HepG2 (cell line): ENCODE data around the gene ANKLE1. TPM values are rescaled to one million over a fixed set of nuclear protein-coding genes. Genes with fewer than 3 reads are reported as not detected.

Source experiments
- HOXD1 ChIP-seq: sonication (generic); formaldehyde crosslinking; IDR thresholded peaks from 2 replicates; pipeline ENCODE4 v1.5.0; 2020; ENCODE audit warnings: missing genetic modification reagents
- MEIS1 ChIP-seq: sonication (generic); formaldehyde crosslinking; IDR thresholded peaks from 2 replicates; pipeline ENCODE4 v1.9.0; 2021; ENCODE audit warnings: mild to moderate bottlenecking, missing genetic modification reagents, moderate library complexity, borderline replicate concordance
- NONO ChIP-seq, 2 experiments: fragments of 450-650 bp in 1 of 2; sonication (generic) in 1 of 2; formaldehyde crosslinking in 1 of 2; IDR thresholded peaks in 1 of 2; conservative IDR thresholded peaks in 1 of 2; 2 replicates each; pipeline versions ENCODE4 v1.6.1 to v1.8.0; 2017 to 2022; ENCODE audit warnings: mild to moderate bottlenecking in 1 of 2, missing genetic modification reagents in 1 of 2, moderate library complexity in 1 of 2
- SAP130 ChIP-seq: IDR thresholded peaks from 2 replicates; pipeline ENCODE4 v1.6.1; 2016; ENCODE audit warnings: low read depth
- SMARCE1 ChIP-seq: fragments of 450-650 bp; IDR thresholded peaks from 2 replicates; pipeline ENCODE4 v1.6.1; 2017; ENCODE audit warnings: borderline replicate concordance
- SNAPC2 ChIP-seq: sonication (generic); formaldehyde crosslinking; IDR thresholded peaks from 2 replicates; pipeline ENCODE4 v1.8.1; 2022; ENCODE audit warnings: mild to moderate bottlenecking, missing genetic modification reagents
- SPEN ChIP-seq: sonication (generic); formaldehyde crosslinking; IDR thresholded peaks from 2 replicates; pipeline ENCODE4 v1.5.1; 2020; ENCODE audit warnings: low read depth, mild to moderate bottlenecking, missing genetic modification reagents
- U2AF2 ChIP-seq: fragments of 200-400 bp; formaldehyde crosslinking; IDR thresholded peaks from 2 replicates; pipeline ENCODE4 v1.6.1; 2017; ENCODE audit warnings: low read depth, mild to moderate bottlenecking, low read length
- ZC3H4 ChIP-seq: sonication (generic); formaldehyde crosslinking; IDR thresholded peaks from 2 replicates; pipeline ENCODE4 v1.4.0; 2020; ENCODE audit warnings: missing genetic modification reagents, borderline replicate concordance
- ZFP1 ChIP-seq: IDR thresholded peaks from 2 replicates; pipeline ENCODE4 v1.6.1; 2016
- ZFP36 ChIP-seq: fragments of 150-350 bp; IDR thresholded peaks from 2 replicates; pipeline ENCODE4 v1.6.1; 2018; ENCODE audit warnings: borderline replicate concordance, low read length, low read depth; ENCODE audit not compliant: partially characterized antibody
- ZHX2 ChIP-seq, 2 experiments: sonication (generic) in 1 of 2; formaldehyde crosslinking in 1 of 2; IDR thresholded peaks; 2 replicates each; pipeline versions ENCODE4 v1.6.1 to v1.9.0; 2014 to 2022; ENCODE audit warnings: antibody characterized with exemption in 1 of 2, borderline replicate concordance in 1 of 2, inconsistent platforms in 1 of 2, low read depth in 1 of 2, missing genetic modification reagents in 1 of 2
- ZNF557 ChIP-seq: sonication (generic); formaldehyde crosslinking; IDR thresholded peaks from 2 replicates; pipeline ENCODE4 v1.4.0; 2020; ENCODE audit warnings: missing genetic modification reagents
- ZNF670 ChIP-seq: sonication (generic); formaldehyde crosslinking; IDR thresholded peaks from 2 replicates; pipeline ENCODE4 v1.8.0; 2022; ENCODE audit warnings: mild to moderate bottlenecking, missing genetic modification reagents, borderline replicate concordance
- ZNF672 ChIP-seq: sonication (generic); formaldehyde crosslinking; IDR thresholded peaks from 2 replicates; pipeline ENCODE4 v1.8.1; 2022; ENCODE audit warnings: missing genetic modification reagents
- ZNF816 ChIP-seq: sonication (generic); formaldehyde crosslinking; IDR thresholded peaks from 2 replicates; pipeline ENCODE4 v1.8.0; 2022; ENCODE audit warnings: missing genetic modification reagents, mild to moderate bottlenecking, borderline replicate concordance
- polyA plus RNA-seq, 8 experiments: library from polyadenylated mRNA; depleted of rRNA in 3 of 8; stranded (reverse) in 7 of 8; unstranded in 1 of 8; fragments of >200 nt; fragmentation: Illumina TruSeq in 4 of 8; extraction: Trizol in 4 of 8; gene quantifications; 2 replicates each; pipeline versions ENCODE4 v1.2.1 to v1.2.3, GENCODE V29; 2011 to 2016; ENCODE audit warnings: low read depth in 4 of 8, missing spikeins in 1 of 8, mixed read lengths in 1 of 8; ENCODE audit not compliant: insufficient read depth in 1 of 8
- total RNA-seq, 5 experiments: library from RNA; depleted of rRNA; stranded (reverse); fragments of >200 nt; fragmentation: Illumina TruSeq; extraction: Trizol; gene quantifications; 2 replicates each; pipeline ENCODE4 v1.2.3, GENCODE V29; 2016; ENCODE audit warnings: low read depth in 1 of 5
- TF ChIP-seq, protein P1 (sequence below): sonication (generic); formaldehyde crosslinking; IDR thresholded peaks from 2 replicates; pipeline ENCODE4 v1.4.0; 2020; ENCODE audit warnings: mild to moderate bottlenecking, missing genetic modification reagents
- TF ChIP-seq, protein P2 (sequence below): sonication (generic); formaldehyde crosslinking; conservative IDR thresholded peaks from 2 replicates; pipeline ENCODE4 v1.4.0; 2020; ENCODE audit warnings: missing genetic modification reagents

ANKLE1 gene
- total and polyA plus RNA-seq, 2 of the 13 experiments (the other 11 are each of a cell fraction or from before 2014, with no cell fraction given): 0.69 to 1.5 TPM

GRCh38 chr19:17303167-17303939 is 21.7 kb downstream of the ANKLE1 start, which contains the start of gene ABHD8 (continued):
- TF ChIP-seq SNAPC2 (CRISPR knock-in tag) (no peak), ZNF557 (CRISPR knock-in tag) (no peak), ZNF672 (CRISPR knock-in tag) (no peak), SMARCE1 (no peak), SAP130 (CRISPR knock-in tag) (peak; percentile 77), NONO (IDR thresholded peaks at IDR 0.05) (no peak), NONO (CRISPR knock-in tag; conservative IDR thresholded peaks at IDR 0.05) (no peak), ZC3H4 (no peak), ZFP1 (CRISPR knock-in tag) (no peak), ZNF816 (CRISPR knock-in tag) (no peak), U2AF2 (no peak), SPEN (CRISPR knock-in tag) (no peak), ZHX2 (IDR thresholded peaks at IDR 0.05; ENCODE audit: low read depth) (no peak), ZHX2 (CRISPR knock-in tag; IDR thresholded peaks at IDR 0.05; ENCODE audit: borderline replicate concordance) (no peak), HOXD1 (CRISPR knock-in tag) (peak; percentile 77; the same call in 1 of the 2 replicates), MEIS1 (CRISPR knock-in tag) (no peak), ZNF670 (CRISPR knock-in tag) (no peak), ZFP36 (no peak)
- TF ChIP-seq, protein P1, sequence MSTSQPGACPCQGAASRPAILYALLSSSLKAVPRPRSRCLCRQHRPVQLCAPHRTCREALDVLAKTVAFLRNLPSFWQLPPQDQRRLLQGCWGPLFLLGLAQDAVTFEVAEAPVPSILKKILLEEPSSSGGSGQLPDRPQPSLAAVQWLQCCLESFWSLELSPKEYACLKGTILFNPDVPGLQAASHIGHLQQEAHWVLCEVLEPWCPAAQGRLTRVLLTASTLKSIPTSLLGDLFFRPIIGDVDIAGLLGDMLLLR (CRISPR knock-in tag): no peak
- TF ChIP-seq, protein P2, sequence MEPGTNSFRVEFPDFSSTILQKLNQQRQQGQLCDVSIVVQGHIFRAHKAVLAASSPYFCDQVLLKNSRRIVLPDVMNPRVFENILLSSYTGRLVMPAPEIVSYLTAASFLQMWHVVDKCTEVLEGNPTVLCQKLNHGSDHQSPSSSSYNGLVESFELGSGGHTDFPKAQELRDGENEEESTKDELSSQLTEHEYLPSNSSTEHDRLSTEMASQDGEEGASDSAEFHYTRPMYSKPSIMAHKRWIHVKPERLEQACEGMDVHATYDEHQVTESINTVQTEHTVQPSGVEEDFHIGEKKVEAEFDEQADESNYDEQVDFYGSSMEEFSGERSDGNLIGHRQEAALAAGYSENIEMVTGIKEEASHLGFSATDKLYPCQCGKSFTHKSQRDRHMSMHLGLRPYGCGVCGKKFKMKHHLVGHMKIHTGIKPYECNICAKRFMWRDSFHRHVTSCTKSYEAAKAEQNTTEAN: peak; percentile 27; the same call in 1 of the 2 replicates
